H1 (cell line): ENCODE results near the gene ZNF521. TPM values are rescaled to one million over a fixed set of nuclear protein-coding genes. Genes with fewer than 3 reads are reported as not detected.

Source experiments
- CTCF ChIA-PET: fragments of 300-600 bp; sonication (Branson Sonifier 250); formaldehyde crosslinking; loops from one replicate; lab custom pipeline; 2021; ENCODE audit not compliant: partially characterized antibody; lab: Charles Lee
- POLR2A ChIA-PET: fragments of 300-600 bp; sonication (Branson Sonifier 250); formaldehyde crosslinking; loops from one replicate; lab custom pipeline; 2021; ENCODE audit warnings: inconsistent platforms; ENCODE audit not compliant: partially characterized antibody; lab: Charles Lee
- DNase-seq, 2 experiments: peaks; one replicate each; pipeline versions ENCODE4 v3.0.0 to v3.0.0-alpha.2; 2010 to 2022; ENCODE audit warnings: low spot score in 2 of 2, low read depth in 1 of 2, mixed read lengths in 1 of 2
- FAIRE-seq: peaks from 2 replicates; lab custom pipeline; 2011; peaks lifted over from hg19 to GRCh38; lab: Jason Lieb, UNC
- H2AFZ ChIP-seq: 2 replicates; pipeline ENCODE4 v1.8.1; 2012; ENCODE audit warnings: low read length, inconsistent platforms
- H2AK5ac ChIP-seq: 2 replicates; pipeline ENCODE4 v1.6.1; 2013; ENCODE audit warnings: low read depth, low read length
- H2BK120ac ChIP-seq: replicated peaks from 2 replicates; pipeline ENCODE3; 2013; ENCODE audit warnings: low read depth, low read length, inconsistent platforms
- H2BK12ac ChIP-seq: 2 replicates; pipeline ENCODE4 v1.6.1; 2013; ENCODE audit warnings: low read depth, low read length
- H2BK15ac ChIP-seq: 2 replicates; pipeline ENCODE4 v1.6.1; 2013; ENCODE audit warnings: low read length
- H2BK20ac ChIP-seq: 2 replicates; pipeline ENCODE4 v1.6.1; 2013; ENCODE audit warnings: low read length
- H2BK5ac ChIP-seq: 2 replicates; pipeline ENCODE4 v1.6.1; 2013; ENCODE audit warnings: low read depth, low read length
- H3K14ac ChIP-seq: 2 replicates; pipeline ENCODE4 v1.6.1; 2013; ENCODE audit warnings: inconsistent platforms; ENCODE audit not compliant: insufficient read length
- H3K18ac ChIP-seq: 2 replicates; pipeline ENCODE4 v1.6.1; 2013; ENCODE audit warnings: low read length; ENCODE audit errors: extremely low read depth
- H3K23ac ChIP-seq: 2 replicates; pipeline ENCODE4 v1.6.1; 2013; ENCODE audit warnings: inconsistent platforms; ENCODE audit not compliant: insufficient read length
- H3K23me2 ChIP-seq: 2 replicates; pipeline ENCODE4 v1.6.1; 2013; ENCODE audit warnings: low read depth, low read length
- H3K27ac ChIP-seq: 2 replicates; pipeline ENCODE4 v1.6.1; 2011; ENCODE audit warnings: low read depth, low read length, inconsistent platforms
- H3K27me3 ChIP-seq, 4 experiments: replicated peaks in 1 of 4; 1 replicate in 1 of 4; 2 replicates in 3 of 4; pipeline versions ENCODE4 v1.6.1 to v1.8.1; 2011 to 2013; ENCODE audit warnings: low read length in 3 of 4, mild to moderate bottlenecking in 3 of 4, inconsistent platforms in 2 of 4, mixed read lengths in 2 of 4, moderate library complexity in 1 of 4; ENCODE audit not compliant: control insufficient read depth in 3 of 4, insufficient read depth in 3 of 4; ENCODE audit errors: extremely low read depth in 1 of 4
- H3K36me3 ChIP-seq, 4 experiments: 2 replicates each; pipeline versions ENCODE4 v1.6.1 to v1.8.1; 2011 to 2013; ENCODE audit warnings: mild to moderate bottlenecking in 4 of 4, low read length in 3 of 4, moderate library complexity in 2 of 4, control low read depth in 1 of 4, inconsistent platforms in 1 of 4; ENCODE audit not compliant: insufficient read depth in 4 of 4, control insufficient read depth in 2 of 4
- H3K4ac ChIP-seq: replicated peaks from 2 replicates; pipeline ENCODE3; 2013; ENCODE audit warnings: low read length, low read depth, mixed read lengths, inconsistent platforms; ENCODE audit not compliant: insufficient read length
- H3K4me1 ChIP-seq, 4 experiments: replicated peaks in 1 of 4; 1 replicate in 1 of 4; 2 replicates in 3 of 4; pipeline versions ENCODE4 v1.6.1 to v1.8.1; 2011 to 2013; ENCODE audit warnings: low read length in 3 of 4, inconsistent platforms in 2 of 4, mixed read lengths in 1 of 4; ENCODE audit not compliant: insufficient read depth in 4 of 4, control insufficient read depth in 3 of 4
- H3K4me2 ChIP-seq, 2 experiments: 2 replicates each; pipeline versions ENCODE4 v1.6.1 to v1.8.1; 2011 to 2013; ENCODE audit warnings: low read depth in 2 of 2, low read length in 2 of 2, control low read depth in 1 of 2, inconsistent platforms in 1 of 2, mild to moderate bottlenecking in 1 of 2; ENCODE audit not compliant: insufficient read depth in 1 of 2
- H3K4me3 ChIP-seq, 4 experiments: fragments of 200-600, 300-600 bp in 1 of 4; sonication (generic), shearing (Covaris generic), sonication (Bioruptor Twin) in 1 of 4; 2 replicates each; pipeline versions ENCODE4 v1.5.1 to v1.8.1; 2011 to 2016; ENCODE audit warnings: low read length in 4 of 4, low read depth in 3 of 4, control low read depth in 2 of 4, inconsistent platforms in 2 of 4, mild to moderate bottlenecking in 2 of 4, mixed read lengths in 1 of 4, moderate library complexity in 1 of 4; ENCODE audit not compliant: insufficient read depth in 2 of 4; ENCODE audit errors: extremely low read depth in 1 of 4
- H3K56ac ChIP-seq: replicated peaks from 2 replicates; pipeline ENCODE3; 2013; ENCODE audit warnings: low read depth, mild to moderate bottlenecking, mixed read lengths, low read length, inconsistent platforms; ENCODE audit not compliant: insufficient read length
- H3K79me1 ChIP-seq: 2 replicates; pipeline ENCODE4 v1.6.1; 2013; ENCODE audit warnings: low read depth, low read length, control low read depth
- H3K79me2 ChIP-seq, 2 experiments: 2 replicates each; pipeline versions ENCODE4 v1.6.1 to v1.8.1; 2012 to 2013; ENCODE audit warnings: low read length in 2 of 2, mild to moderate bottlenecking in 2 of 2, inconsistent platforms in 1 of 2; ENCODE audit not compliant: insufficient read depth in 2 of 2, control insufficient read depth in 1 of 2
- H3K9ac ChIP-seq, 4 experiments: replicated peaks in 1 of 4; 1 replicate in 1 of 4; 2 replicates in 3 of 4; pipeline versions ENCODE4 v1.6.1 to v1.8.1; 2011 to 2013; ENCODE audit warnings: low read depth in 3 of 4, low read length in 3 of 4, control low read depth in 2 of 4, mild to moderate bottlenecking in 2 of 4, moderate library complexity in 2 of 4, inconsistent platforms in 1 of 4; ENCODE audit errors: extremely low read depth in 1 of 4
- H3K9me3 ChIP-seq, 2 experiments: 2 replicates each; pipeline versions ENCODE4 v1.6.1 to v1.8.1; 2012 to 2013; ENCODE audit warnings: mild to moderate bottlenecking in 2 of 2, moderate library complexity in 2 of 2, control low read depth in 1 of 2, inconsistent platforms in 1 of 2, low read depth in 1 of 2, low read length in 1 of 2, mixed read lengths in 1 of 2; ENCODE audit not compliant: insufficient read depth in 2 of 2
- H4K20me1 ChIP-seq, 2 experiments: replicated peaks in 1 of 2; 2 replicates each; pipeline versions ENCODE3 to v1.8.1; 2011 to 2013; ENCODE audit warnings: inconsistent platforms in 2 of 2, low read length in 2 of 2, mild to moderate bottlenecking in 1 of 2; ENCODE audit not compliant: insufficient read depth in 2 of 2, control insufficient read depth in 1 of 2
- H4K5ac ChIP-seq: 2 replicates; pipeline ENCODE4 v1.6.1; 2013; ENCODE audit warnings: low read length, low read depth, mixed read lengths, inconsistent platforms; ENCODE audit not compliant: insufficient read length
- H4K8ac ChIP-seq: 2 replicates; pipeline ENCODE4 v1.8.0; 2013; ENCODE audit warnings: mild to moderate bottlenecking, moderate library complexity, low read length, inconsistent platforms; ENCODE audit not compliant: insufficient read depth; ENCODE audit errors: extremely low read depth
- H4K91ac ChIP-seq: replicated peaks from 2 replicates; pipeline ENCODE3; 2013; ENCODE audit warnings: low read length, mixed read lengths, inconsistent platforms; ENCODE audit not compliant: insufficient read length
- CHD1 ChIP-seq: IDR thresholded peaks from 2 replicates; pipeline ENCODE4 v1.6.1; 2012; ENCODE audit warnings: low read depth, low read length, improper control_type of control experiment
- CHD2 ChIP-seq: IDR thresholded peaks from 2 replicates; pipeline ENCODE4 v1.6.1; 2012; ENCODE audit warnings: low read length, improper control_type of control experiment
- HDAC2 ChIP-seq, 2 experiments: fragments of 300-600 bp in 1 of 2; sonication (generic) in 1 of 2; IDR thresholded peaks; 2 replicates each; pipeline ENCODE4 v1.6.1; 2011 to 2012; ENCODE audit warnings: low read depth in 2 of 2, low read length in 2 of 2, mild to moderate bottlenecking in 2 of 2, moderate library complexity in 2 of 2, borderline replicate concordance in 1 of 2, inconsistent platforms in 1 of 2
- JUN ChIP-seq: IDR thresholded peaks from 2 replicates; pipeline ENCODE4 v1.6.1; 2011; ENCODE audit warnings: low read depth, mild to moderate bottlenecking, improper control_type of control experiment, low read length
- SAP30 ChIP-seq: fragments of 300-600 bp; sonication (generic); IDR thresholded peaks from 2 replicates; pipeline ENCODE4 v1.7.1; 2012; ENCODE audit warnings: low read length, moderate library complexity, mild to moderate bottlenecking, inconsistent platforms; ENCODE audit not compliant: insufficient read depth, insufficient replicate concordance
- SIX5 ChIP-seq: IDR thresholded peaks from 2 replicates; pipeline ENCODE4 v1.6.1; 2011; ENCODE audit warnings: mild to moderate bottlenecking, low read depth, low read length
- SP4 ChIP-seq: IDR thresholded peaks from 2 replicates; pipeline ENCODE4 v1.6.1; 2012; ENCODE audit warnings: low read length, inconsistent platforms
- TCF12 ChIP-seq: IDR thresholded peaks from 2 replicates; pipeline ENCODE4 v1.6.1; 2011; ENCODE audit warnings: low read depth, mild to moderate bottlenecking, low read length
- TEAD4 ChIP-seq: IDR thresholded peaks from 2 replicates; pipeline ENCODE4 v1.6.1; 2012; ENCODE audit warnings: low read depth, low read length, inconsistent platforms, mixed read lengths
- ZNF274 ChIP-seq: IDR thresholded peaks from 2 replicates; pipeline ENCODE4 v1.7.0; 2012; ENCODE audit warnings: low read length, borderline replicate concordance; ENCODE audit errors: extremely low read depth
- WGBS, 2 experiments: shearing (Covaris generic) in 1 of 2; methylation state at CpG; one replicate each; pipeline versions ENCODE4 v1.1.6 to v1.1.7; 2013 to 2015; ENCODE audit warnings: low lambda C conversion rate in 2 of 2, mixed read lengths in 2 of 2, inconsistent platforms in 1 of 2, low coverage in 1 of 2, missing lambda C conversion rate in 1 of 2; ENCODE audit not compliant: insufficient replicate concordance in 2 of 2, insufficient coverage in 1 of 2, insufficient read length in 1 of 2; ENCODE audit errors: extremely low coverage in 1 of 2, missing lambda C conversion rate in 1 of 2; 5-methylcytosine and 5-hydroxymethylcytosine counted together
- polyA plus RNA-seq, 7 experiments: library from polyadenylated mRNA; depleted of rRNA in 3 of 7; stranded (reverse) in 5 of 7; unstranded in 2 of 7; fragments of >200 nt in 5 of 7; fragments of 200-250 nt in 2 of 7; gene quantifications; 1 replicate in 5 of 7; 2 replicates in 1 of 7; 4 replicates in 1 of 7; pipeline versions ENCODE4 v1.2.1 to v1.2.3, GENCODE V29; 2011 to 2013; ENCODE audit warnings: missing spikeins in 2 of 7, mixed read lengths in 2 of 7
- total RNA-seq: library from RNA; stranded (reverse); fragmentation: NEBNext Ultra II Directional; extraction: Animal tissue kit (Norgen Biotek cat#: 25700); gene quantifications from 2 replicates; pipeline ENCODE4 v1.2.1, GENCODE V29; 2021
- TF ChIP-seq, protein P1 (sequence below): IDR thresholded peaks from 2 replicates; pipeline ENCODE4 v1.6.1; 2011; ENCODE audit warnings: low read depth, mild to moderate bottlenecking, low read length; ENCODE audit not compliant: insufficient read depth
- TF ChIP-seq, protein P2 (sequence below): IDR thresholded peaks from 2 replicates; pipeline ENCODE4 v1.6.1; 2012; ENCODE audit warnings: inconsistent platforms

Gene ZNF521
- total and polyA plus RNA-seq, 2 of the 8 experiments (the other 6 are each of a cell fraction or from before 2014, with no cell fraction given): 9.5 to 15.8 TPM

DNA sequence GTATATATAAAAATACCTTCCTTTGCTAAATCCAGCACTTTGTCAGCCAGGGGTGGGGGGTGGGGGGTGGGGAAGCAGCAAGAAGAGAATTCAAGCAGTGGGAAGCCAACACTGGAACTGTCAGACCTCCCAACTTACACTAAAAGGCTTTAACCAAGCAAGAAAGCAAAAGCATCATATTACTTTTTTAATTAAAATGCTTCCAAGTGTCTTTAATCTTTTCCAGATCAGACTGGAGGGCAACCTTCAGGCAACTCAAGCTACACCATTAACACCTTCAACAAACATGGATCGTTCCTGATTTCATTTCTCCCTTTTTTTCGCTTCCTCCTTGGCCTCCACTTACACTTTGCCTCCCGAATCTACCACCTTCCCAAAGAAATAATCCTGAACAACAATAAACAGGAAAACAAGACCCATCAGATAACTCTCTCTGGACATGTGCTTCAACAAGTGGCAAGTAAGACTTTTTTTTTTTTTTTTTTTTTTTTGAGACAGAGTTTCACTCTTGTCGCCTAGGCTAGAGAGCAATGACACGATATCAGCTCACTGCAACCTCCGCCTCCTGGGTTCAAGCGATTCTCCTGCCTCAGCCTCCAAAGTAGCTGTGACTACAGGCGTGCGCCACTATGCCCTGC, 35.5 kb downstream of the ZNF521 start:
- Histone ChIP-seq H2BK5ac (no peak overlapping the region), H3K56ac (no peak overlapping the region), H3K4me2 (no peak overlapping the region), H3K79me1 (no peaks in the 10 kb centered on the region), H3K4ac (no peak overlapping the region), H3K4me1 (no peaks in the 10 kb centered on the region; a peak in 1 of 7 replicates), H2BK20ac (no peak overlapping the region), H3K18ac (no peak overlapping the region), H3K36me3 (peaks cover 0 to 9% (median 3%) of the 10 kb centered on the region in 4 experiments; a peak in 2 of 8 replicates), H2AK5ac (no peak overlapping the region), H3K27ac (no peak overlapping the region), H3K79me2 (no peaks in the 10 kb centered on the region), H3K23me2 (no peaks in the 10 kb centered on the region), H4K5ac (no peak overlapping the region), H2BK15ac (no peak overlapping the region), H2BK12ac (no peak overlapping the region), H3K4me3 (no peak overlapping the region), H3K14ac (no peak overlapping the region), H4K91ac (no peak overlapping the region), H2AFZ (no peak overlapping the region), H3K23ac (no peak overlapping the region), H2BK120ac (no peak overlapping the region), H4K20me1 (no peaks in the 10 kb centered on the region), H3K27me3 (no peaks in the 10 kb centered on the region), H4K8ac (no peak overlapping the region), H3K9ac (no peak overlapping the region), H3K9me3 (no peaks in the 10 kb centered on the region)
- 81% methylated on average over 9 of the region's 9 CpGs; no CpG with 5 or more reads in 1 of the 2 experiments for WGBS, 2 experiments
- DNase-seq (no peak), FAIRE-seq (no peak)
- CTCF ChIA-PET: interaction anchor here (0.9 to 1.3 kb wide), 2 partner anchors 8 to 18 kb away, joined by 3 read pairs; no protein-coding TSS in a partner anchor
- POLR2A ChIA-PET: no interaction called here
- TF ChIP-seq, protein P1, sequence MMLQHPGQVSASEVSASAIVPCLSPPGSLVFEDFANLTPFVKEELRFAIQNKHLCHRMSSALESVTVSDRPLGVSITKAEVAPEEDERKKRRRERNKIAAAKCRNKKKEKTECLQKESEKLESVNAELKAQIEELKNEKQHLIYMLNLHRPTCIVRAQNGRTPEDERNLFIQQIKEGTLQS: no peak
- TF ChIP-seq CHD1: no peak
- no peak for TF ChIP-seq JUN
- no peak for TF ChIP-seq SIX5
- no peak for TF ChIP-seq TCF12
- no peak for TF ChIP-seq CHD2
- no peak for TF ChIP-seq ZNF274
- TF ChIP-seq SP4: no peak
- no peak for TF ChIP-seq SAP30
- no peak for TF ChIP-seq HDAC2 (IDR thresholded peaks at IDR 0.05; ENCODE audit: borderline replicate concordance in 1 of 2, low read depth in 2 of 2, low read length in 2 of 2)
- TF ChIP-seq TEAD4: no peak
- TF ChIP-seq, protein P2, sequence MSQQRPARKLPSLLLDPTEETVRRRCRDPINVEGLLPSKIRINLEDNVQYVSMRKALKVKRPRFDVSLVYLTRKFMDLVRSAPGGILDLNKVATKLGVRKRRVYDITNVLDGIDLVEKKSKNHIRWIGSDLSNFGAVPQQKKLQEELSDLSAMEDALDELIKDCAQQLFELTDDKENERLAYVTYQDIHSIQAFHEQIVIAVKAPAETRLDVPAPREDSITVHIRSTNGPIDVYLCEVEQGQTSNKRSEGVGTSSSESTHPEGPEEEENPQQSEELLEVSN: no peak
